HCT116 (cell line): ENCODE measurements around the gene BDKRB1.

ENCODE experiments used
- CEBPB ChIP-seq: IDR thresholded peaks from 2 replicates; pipeline ENCODE4 v1.6.1; 2012; ENCODE audit warnings: low read depth
- EZH2 ChIP-seq: fragments of 200-600 bp; sonication (generic); IDR thresholded peaks from 2 replicates; pipeline ENCODE4 v1.6.1; 2017; ENCODE audit warnings: antibody characterized with exemption, mixed run types
- JUND ChIP-seq: IDR thresholded peaks from 2 replicates; pipeline ENCODE4 v1.6.1; 2012
- TCF7L2 ChIP-seq: IDR thresholded peaks from 2 replicates; pipeline ENCODE4 v1.7.0; 2011; ENCODE audit warnings: borderline replicate concordance, inconsistent platforms; ENCODE audit not compliant: insufficient read depth, insufficient read length; ENCODE audit errors: extremely low read depth
- YY1 ChIP-seq: IDR thresholded peaks from 2 replicates; pipeline ENCODE4 v1.6.1; 2011; ENCODE audit warnings: low read length, low read depth, moderate library complexity, mild to moderate bottlenecking; ENCODE audit not compliant: insufficient replicate concordance; ENCODE audit errors: extremely low read depth
- ZNF274 ChIP-seq: fragments of 200-500 bp; sonication (Bioruptor generic); IDR thresholded peaks from 2 replicates; pipeline ENCODE4 v1.6.1; 2014; ENCODE audit warnings: mild to moderate bottlenecking, low read depth, low read length, inconsistent platforms
- TF ChIP-seq, protein P1 (sequence below), 3 experiments: fragments of 200-600 bp in 1 of 3; sonication (generic) in 1 of 3; IDR thresholded peaks in 2 of 3; conservative IDR thresholded peaks in 1 of 3; 2 replicates each; pipeline ENCODE4 v1.5.1; 2012 to 2017; ENCODE audit warnings: low read depth in 2 of 3, low read length in 2 of 3, antibody characterized with exemption in 1 of 3, borderline replicate concordance in 1 of 3, control low read depth in 1 of 3, mild to moderate bottlenecking in 1 of 3, mixed read lengths in 1 of 3, mixed run types in 1 of 3, moderate library complexity in 1 of 3; ENCODE audit not compliant: insufficient read depth in 1 of 3

DNA sequence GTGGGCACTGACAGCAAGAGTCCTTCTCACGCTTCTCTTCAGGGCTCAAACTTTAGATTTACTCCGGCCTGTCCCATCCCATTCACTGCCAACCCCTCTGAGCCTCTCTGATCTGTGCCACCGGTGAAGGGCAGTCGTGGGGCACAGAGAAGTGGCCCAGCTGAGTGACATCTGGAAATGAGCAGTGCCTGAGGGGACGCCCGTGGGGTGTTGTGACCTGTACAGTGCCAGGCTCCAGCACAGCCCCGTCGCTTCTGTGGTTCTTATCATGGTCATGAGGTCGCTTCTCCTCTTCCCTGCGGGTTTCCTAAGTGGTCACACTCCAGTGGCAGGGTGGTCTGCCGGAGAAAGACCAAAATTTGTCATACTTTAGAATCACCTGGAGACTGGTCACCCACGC is 47.3 kb upstream of the BDKRB1 start:
- TF ChIP-seq, protein P1, sequence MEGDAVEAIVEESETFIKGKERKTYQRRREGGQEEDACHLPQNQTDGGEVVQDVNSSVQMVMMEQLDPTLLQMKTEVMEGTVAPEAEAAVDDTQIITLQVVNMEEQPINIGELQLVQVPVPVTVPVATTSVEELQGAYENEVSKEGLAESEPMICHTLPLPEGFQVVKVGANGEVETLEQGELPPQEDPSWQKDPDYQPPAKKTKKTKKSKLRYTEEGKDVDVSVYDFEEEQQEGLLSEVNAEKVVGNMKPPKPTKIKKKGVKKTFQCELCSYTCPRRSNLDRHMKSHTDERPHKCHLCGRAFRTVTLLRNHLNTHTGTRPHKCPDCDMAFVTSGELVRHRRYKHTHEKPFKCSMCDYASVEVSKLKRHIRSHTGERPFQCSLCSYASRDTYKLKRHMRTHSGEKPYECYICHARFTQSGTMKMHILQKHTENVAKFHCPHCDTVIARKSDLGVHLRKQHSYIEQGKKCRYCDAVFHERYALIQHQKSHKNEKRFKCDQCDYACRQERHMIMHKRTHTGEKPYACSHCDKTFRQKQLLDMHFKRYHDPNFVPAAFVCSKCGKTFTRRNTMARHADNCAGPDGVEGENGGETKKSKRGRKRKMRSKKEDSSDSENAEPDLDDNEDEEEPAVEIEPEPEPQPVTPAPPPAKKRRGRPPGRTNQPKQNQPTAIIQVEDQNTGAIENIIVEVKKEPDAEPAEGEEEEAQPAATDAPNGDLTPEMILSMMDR (IDR thresholded peaks at IDR 0.05 in 2 of 3, conservative IDR thresholded peaks at IDR 0.05 in 1 of 3; ENCODE audit: borderline replicate concordance in 1 of 3, insufficient read depth in 1 of 3, low read depth in 2 of 3, low read length in 2 of 3), result no peak
- TF ChIP-seq YY1, result no peak
- TF ChIP-seq CEBPB, result no peak
- TF ChIP-seq ZNF274, result no peak
- TF ChIP-seq JUND, result no peak
- no peak for TF ChIP-seq EZH2
- TF ChIP-seq TCF7L2, result no peak
